HG02870 (cell line): ENCODE data around the gene TSPAN15.

Source experiments
- ATAC-seq: cut with Tn5 transposase; IDR thresholded peaks from one replicate; pipeline ENCODE4 v1.9.1; 2021; ENCODE audit warnings: mild to moderate bottlenecking, moderate library complexity; ENCODE audit not compliant: unreplicated experiment

The TSPAN15 gene

GRCh38 chr10:69464801-69465401 is 13.6 kb downstream of the TSPAN15 start:
- no peak for ATAC-seq

- no peak for ATAC-seq
Observed at GRCh38 chr10:69465457-69466157, 14.3 kb downstream of the TSPAN15 start.

- ATAC-seq = no peak
Observed at GRCh38 chr10:69466158-69466490, 14.9 kb downstream of the TSPAN15 start.

GRCh38 chr10:69466689-69467088 is 15.4 kb downstream of the TSPAN15 start:
- no peak for ATAC-seq

GRCh38 chr10:69467928-69468750 is 16.9 kb downstream of the TSPAN15 start:
- ATAC-seq = no peak

- no peak for ATAC-seq
Observed at GRCh38 chr10:69468751-69469089, 17.5 kb downstream of the TSPAN15 start.

- ATAC-seq = no peak
Observed at GRCh38 chr10:69469976-69470375, 18.7 kb downstream of the TSPAN15 start.

GRCh38 chr10:69470463-69471384 is 19.5 kb downstream of the TSPAN15 start:
- no peak for ATAC-seq

GRCh38 chr10:69472142-69472541 is 20.9 kb downstream of the TSPAN15 start:
- no peak for ATAC-seq

GRCh38 chr10:69472544-69472943 is 21.3 kb downstream of the TSPAN15 start:
- no peak for ATAC-seq

GRCh38 chr10:69473304-69473990 is 22.2 kb downstream of the TSPAN15 start:
- no peak for ATAC-seq

GRCh38 chr10:69474742-69475432 is 23.6 kb downstream of the TSPAN15 start:
- no peak for ATAC-seq

GRCh38 chr10:69475433-69475830 is 24.2 kb downstream of the TSPAN15 start:
- no peak for ATAC-seq

- ATAC-seq = no peak
Observed at GRCh38 chr10:69477968-69478597, 26.8 kb downstream of the TSPAN15 start.

- ATAC-seq = no peak
Observed at GRCh38 chr10:69479240-69480067, 28.2 kb downstream of the TSPAN15 start.

- no peak for ATAC-seq
Observed at GRCh38 chr10:69480068-69480412, 28.8 kb downstream of the TSPAN15 start.

- ATAC-seq = no peak
Observed at GRCh38 chr10:69481305-69481704, 30.0 kb downstream of the TSPAN15 start.

- no peak for ATAC-seq
Observed at GRCh38 chr10:69481811-69482524, 30.7 kb downstream of the TSPAN15 start.
